ENCODE results near the gene TRPM8.

TRPM8 gene

GRCh38 chr2:233997707-233998106, 80.5 kb downstream of the TRPM8 start:
- no peaks in the 10 kb centered on the region for H3K4me1 ChIP-seq
- no peak overlapping the region for H3K4me3 ChIP-seq (ENCODE audit: low read depth, low read length)
- H3K27me3 ChIP-seq (ENCODE audit: control insufficient read depth, insufficient read depth, low read length): peaks cover 1% of the 10 kb centered on the region

GRCh38 chr2:233999182-233999581, 82.0 kb downstream of the TRPM8 start:
- no peaks in the 10 kb centered on the region for H3K79me2 ChIP-seq
- H3K4me2 ChIP-seq (ENCODE audit: low read length): no peak overlapping the region
- no peaks in the 10 kb centered on the region for H3K9me3 ChIP-seq (ENCODE audit: control insufficient read depth, low read length)
- H3K4me1 ChIP-seq: no peaks in the 10 kb centered on the region
- no peak overlapping the region for H3K4me3 ChIP-seq (ENCODE audit: low read depth, low read length)
- no peak overlapping the region for H3K27ac ChIP-seq
- no peaks in the 10 kb centered on the region for H3K27me3 ChIP-seq (ENCODE audit: control insufficient read depth, insufficient read depth, low read length)
- TF ChIP-seq CTCF (IDR thresholded peaks at IDR 0.05): no peak
- no peak overlapping the region for H2AFZ ChIP-seq
- no peak overlapping the region for H3K9ac ChIP-seq
- H3K36me3 ChIP-seq (ENCODE audit: control insufficient read depth, insufficient read depth, low read length): no peaks in the 10 kb centered on the region

More at GRCh38 chr2:233997707-233998106, 80.5 kb downstream of the TRPM8 start:
- no peak overlapping the region for H3K9ac ChIP-seq
- no peaks in the 10 kb centered on the region for H3K36me3 ChIP-seq (ENCODE audit: control insufficient read depth, insufficient read depth, low read length)
- H3K79me2 ChIP-seq: no peaks in the 10 kb centered on the region
- H3K27ac ChIP-seq: no peak overlapping the region
- H3K9me3 ChIP-seq (ENCODE audit: control insufficient read depth, low read length): no peaks in the 10 kb centered on the region
- H2AFZ ChIP-seq: no peak overlapping the region
- TF ChIP-seq CTCF (IDR thresholded peaks at IDR 0.05): no peak
- H3K4me2 ChIP-seq (ENCODE audit: low read length): no peak overlapping the region

- Histone ChIP-seq H3K79me2 (no peaks in the 10 kb centered on the region), H3K36me3 (ENCODE audit: control insufficient read depth, insufficient read depth, low read length) (no peaks in the 10 kb centered on the region), H3K9ac (no peak overlapping the region), H3K9me3 (ENCODE audit: control insufficient read depth, low read length) (no peaks in the 10 kb centered on the region), H3K27me3 (ENCODE audit: control insufficient read depth, insufficient read depth, low read length) (no peaks in the 10 kb centered on the region), H3K4me2 (ENCODE audit: low read length) (no peak overlapping the region), H3K27ac (no peak overlapping the region), H2AFZ (no peak overlapping the region), H3K4me3 (ENCODE audit: low read depth, low read length) (no peak overlapping the region), H3K4me1 (no peaks in the 10 kb centered on the region)
- no peak for TF ChIP-seq CTCF (IDR thresholded peaks at IDR 0.05)
Observed at GRCh38 chr2:234001380-234002160, 84.4 kb downstream of the TRPM8 start.

DNA sequence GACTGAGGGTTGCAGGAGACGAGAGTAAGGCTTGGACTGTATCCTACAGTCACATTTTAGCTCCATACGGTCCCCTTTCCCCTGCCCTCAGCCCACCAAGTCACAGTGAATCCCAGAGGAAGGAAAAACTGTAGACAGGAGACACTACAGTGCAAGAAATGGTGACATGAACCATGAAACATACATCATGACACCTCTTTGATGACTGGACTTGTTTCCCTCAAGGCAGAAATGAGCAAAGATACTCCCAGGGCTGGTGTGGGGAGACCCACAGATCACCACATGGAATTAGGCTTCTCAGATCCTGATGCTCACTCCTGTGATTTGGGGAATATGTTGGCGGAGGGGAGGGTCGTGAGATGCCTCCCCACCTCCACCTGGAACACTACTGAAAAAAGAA, 85.1 kb downstream of the TRPM8 start:
- H3K27ac ChIP-seq: no peak overlapping the region
- no peaks in the 10 kb centered on the region for H3K4me1 ChIP-seq
- no peaks in the 10 kb centered on the region for H3K79me2 ChIP-seq
- H3K36me3 ChIP-seq (ENCODE audit: control insufficient read depth, insufficient read depth, low read length): no peaks in the 10 kb centered on the region
- no peaks in the 10 kb centered on the region for H3K27me3 ChIP-seq (ENCODE audit: control insufficient read depth, insufficient read depth, low read length)
- no peak overlapping the region for H2AFZ ChIP-seq
- no peak overlapping the region for H3K4me2 ChIP-seq (ENCODE audit: low read length)
- no peak for TF ChIP-seq CTCF (IDR thresholded peaks at IDR 0.05)
- H3K9me3 ChIP-seq (ENCODE audit: control insufficient read depth, low read length): no peaks in the 10 kb centered on the region
- H3K4me3 ChIP-seq (ENCODE audit: low read depth, low read length): no peak overlapping the region
- H3K9ac ChIP-seq: no peak overlapping the region

Measured in parathyroid adenoma (tissue), 2 donors.